Glomerular visceral epithelial cell (primary cell): Measurements from ENCODE around the gene C22orf42.
"Not testable (repeated sequence)": the region's sequence is repeated elsewhere in the genome, so short reads cannot be mapped to it uniquely, and the experiment has no call there.

Experiments
- DNase-seq: peaks from one replicate; pipeline ENCODE4 v3.0.0-alpha.2; 2016; ENCODE audit errors: extremely low spot score

Gene C22orf42, protein sequence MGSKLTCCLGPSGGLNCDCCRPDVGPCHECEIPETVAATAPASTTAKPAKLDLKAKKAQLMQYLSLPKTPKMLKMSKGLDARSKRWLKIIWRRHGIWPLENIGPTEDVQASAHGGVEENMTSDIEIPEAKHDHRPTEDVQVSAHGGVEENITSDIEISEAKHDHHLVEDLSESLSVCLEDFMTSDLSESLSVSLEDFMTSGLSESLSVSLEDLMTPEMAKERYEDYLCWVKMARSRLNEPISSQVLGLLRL

DNA sequence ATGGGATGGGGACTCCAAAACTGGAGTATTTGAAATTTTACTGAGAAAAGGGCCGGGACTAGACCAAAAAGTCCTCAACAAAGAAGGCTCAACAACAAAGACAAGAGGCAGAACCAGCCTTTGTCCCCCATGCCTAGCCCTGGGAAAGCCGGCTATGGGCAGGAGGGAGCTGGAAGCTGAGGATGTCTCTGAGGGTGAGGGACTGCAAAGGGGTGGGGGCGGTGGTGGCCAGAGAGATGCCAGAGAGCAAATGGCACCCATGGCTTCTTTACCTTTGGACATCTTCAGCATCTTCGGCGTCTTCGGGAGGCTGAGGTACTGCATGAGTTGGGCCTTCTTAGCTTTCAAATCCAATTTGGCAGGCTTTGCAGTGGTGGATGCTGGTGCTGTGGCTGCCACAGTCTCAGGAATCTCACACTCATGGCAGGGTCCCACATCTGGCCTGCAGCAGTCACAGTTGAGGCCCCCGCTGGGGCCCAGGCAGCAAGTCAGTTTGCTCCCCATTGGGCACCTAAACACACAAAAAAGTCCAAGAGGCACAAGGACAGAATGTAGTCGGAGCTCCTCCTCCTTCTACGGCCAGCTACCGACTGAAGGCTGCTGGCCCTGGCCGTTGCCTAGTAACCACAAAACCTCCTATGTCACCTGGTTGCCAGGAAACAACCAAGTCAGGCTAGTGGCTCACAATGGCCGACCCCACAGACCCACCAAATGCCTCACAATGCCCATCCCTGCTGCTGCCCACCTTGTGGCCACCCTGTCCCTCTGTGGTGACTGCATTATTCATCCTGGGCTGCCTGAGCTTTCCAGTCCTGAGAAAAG, at the start of gene C22orf42:
TSS of gene C22orf42 (minus strand) at position 592 of the 822 bp plus-strand sequence. CDS start at position 504, 88 bp downstream.
- DNase-seq, result no peak

DNA sequence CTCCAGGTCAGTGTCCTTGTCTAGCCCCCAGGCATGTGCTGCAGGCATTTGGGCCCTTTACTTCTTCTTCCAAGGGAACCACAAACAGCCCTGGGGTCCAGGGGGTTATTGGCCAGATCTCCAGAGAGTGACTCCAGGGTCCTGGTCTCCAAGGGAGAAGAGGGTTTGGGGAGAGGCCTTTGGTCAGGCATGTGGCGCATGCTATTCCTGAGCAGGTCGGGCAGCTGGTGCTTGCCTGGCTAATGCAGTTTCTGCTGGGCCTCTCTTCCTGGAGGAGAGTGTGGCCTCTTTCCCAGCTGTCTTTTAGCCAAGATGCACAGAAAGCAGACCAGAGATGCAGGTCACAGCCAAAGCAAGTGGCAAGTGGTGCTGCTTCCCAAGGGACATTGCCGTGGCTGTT, 49.6 kb upstream of the C22orf42 start:
- DNase-seq, result no peak

DNA sequence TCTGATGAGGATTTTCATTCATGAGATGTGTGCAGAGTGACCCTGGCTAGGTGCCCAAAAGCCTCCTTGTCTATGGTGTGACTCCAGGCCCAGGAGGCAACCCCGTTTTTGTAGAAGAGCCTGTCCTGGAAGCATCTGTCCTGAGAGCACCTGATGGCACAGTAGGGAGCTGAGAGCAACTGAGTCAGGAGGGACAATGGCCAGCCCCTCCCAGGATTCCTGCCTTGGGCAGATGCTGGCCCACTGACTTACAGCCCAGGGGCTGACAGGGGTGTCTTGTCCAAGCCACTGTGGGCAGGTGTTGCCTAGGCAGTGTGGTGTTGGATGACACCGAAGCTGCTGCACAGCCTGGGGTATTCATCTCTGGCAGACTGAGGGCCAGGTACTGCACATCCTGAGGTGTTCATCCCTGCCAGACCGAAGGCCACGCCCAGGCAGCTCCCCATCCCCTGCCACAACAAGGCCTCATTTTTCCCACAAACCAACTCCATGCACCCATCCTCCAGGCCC, 48.9 kb upstream of the C22orf42 start:
- no peak for DNase-seq

DNA sequence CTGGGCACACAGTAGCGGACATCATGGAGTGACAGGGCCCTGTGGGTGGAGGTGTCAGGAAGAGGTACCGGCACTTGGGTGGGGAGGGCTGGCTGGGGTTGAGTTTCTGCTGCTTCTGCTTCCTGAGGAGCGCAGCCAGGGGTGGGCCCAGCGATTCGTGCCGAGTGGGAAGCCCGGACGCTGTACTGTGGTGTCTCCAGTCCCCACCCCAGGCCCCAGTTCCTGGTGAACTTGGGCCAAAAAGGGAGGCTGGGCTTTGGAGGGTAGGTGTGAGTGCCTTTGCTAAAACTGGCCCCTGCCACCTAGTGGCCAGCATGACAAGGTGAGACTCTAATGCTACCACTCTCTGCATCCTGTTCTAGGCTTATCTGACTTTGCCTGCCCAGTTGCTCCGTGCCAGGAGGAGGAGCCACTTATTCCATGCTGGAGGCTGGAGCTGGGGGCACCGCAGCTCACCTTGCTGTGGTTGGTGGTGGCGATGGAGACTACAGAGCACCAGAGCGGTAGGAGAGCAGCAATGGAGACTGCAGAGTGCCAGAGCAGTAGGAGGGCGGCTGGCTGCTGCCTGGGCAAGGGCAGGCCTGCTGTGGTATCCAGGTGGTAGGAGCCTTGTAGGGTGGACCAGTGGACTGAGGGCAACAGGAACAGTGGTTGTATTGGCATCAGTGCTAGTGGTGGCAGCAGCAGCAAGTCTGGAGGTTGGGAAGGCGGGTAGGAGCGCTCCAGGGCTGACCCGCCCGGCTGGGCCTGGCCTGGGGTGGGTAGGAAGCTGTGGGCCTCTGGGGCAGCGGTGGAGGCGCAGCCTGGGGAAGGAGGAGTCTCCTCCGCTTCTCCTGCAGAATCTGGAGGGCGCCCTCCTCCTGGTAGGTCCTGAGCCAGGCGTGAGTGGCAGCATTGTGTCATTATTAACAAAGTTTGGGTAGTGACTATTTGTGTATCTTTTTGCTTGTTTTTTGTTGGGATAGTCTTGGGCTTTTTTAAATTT, 48.0 kb upstream of the C22orf42 start:
- peak; percentile 5 for DNase-seq

DNA sequence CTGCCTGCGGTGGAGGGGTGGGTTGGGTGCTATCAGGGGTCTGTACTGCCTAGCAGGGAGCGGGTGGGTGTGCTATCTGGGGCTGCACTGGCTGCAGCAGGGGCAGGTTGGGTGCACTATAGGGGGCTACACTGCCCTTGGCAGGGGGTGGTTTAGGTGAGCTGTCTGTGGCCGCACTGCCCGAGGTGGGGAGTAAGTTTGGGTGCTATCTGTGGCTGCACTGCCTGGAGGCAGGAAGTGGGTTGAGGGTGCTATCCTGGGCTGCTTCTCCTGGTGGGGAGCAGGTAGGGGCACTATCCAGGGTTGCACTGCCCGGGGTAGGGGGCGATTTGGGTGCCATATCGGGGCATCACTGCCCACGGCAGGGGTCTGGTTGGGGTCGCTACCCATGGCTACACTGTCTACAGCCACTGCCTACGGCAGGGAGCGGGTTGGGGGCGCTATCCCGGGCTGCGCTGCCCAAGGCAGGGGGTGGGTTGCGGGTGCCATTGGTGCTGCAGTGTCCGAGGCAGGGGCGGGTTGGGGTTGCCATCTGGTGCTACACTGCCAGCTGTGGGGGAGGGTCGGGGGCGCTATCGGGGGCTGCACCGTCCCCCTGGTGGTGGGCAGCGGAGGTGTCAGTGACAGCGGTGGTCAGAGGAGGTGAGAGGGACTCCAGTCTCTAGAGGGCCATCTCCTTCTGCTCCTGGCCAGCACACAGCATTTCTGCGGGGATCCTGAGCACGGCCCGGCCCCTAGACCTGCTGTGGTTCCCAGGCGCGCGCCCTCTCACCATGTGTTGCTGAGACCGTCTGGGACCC, 47.1 kb upstream of the C22orf42 start:
- no peak for DNase-seq

DNA sequence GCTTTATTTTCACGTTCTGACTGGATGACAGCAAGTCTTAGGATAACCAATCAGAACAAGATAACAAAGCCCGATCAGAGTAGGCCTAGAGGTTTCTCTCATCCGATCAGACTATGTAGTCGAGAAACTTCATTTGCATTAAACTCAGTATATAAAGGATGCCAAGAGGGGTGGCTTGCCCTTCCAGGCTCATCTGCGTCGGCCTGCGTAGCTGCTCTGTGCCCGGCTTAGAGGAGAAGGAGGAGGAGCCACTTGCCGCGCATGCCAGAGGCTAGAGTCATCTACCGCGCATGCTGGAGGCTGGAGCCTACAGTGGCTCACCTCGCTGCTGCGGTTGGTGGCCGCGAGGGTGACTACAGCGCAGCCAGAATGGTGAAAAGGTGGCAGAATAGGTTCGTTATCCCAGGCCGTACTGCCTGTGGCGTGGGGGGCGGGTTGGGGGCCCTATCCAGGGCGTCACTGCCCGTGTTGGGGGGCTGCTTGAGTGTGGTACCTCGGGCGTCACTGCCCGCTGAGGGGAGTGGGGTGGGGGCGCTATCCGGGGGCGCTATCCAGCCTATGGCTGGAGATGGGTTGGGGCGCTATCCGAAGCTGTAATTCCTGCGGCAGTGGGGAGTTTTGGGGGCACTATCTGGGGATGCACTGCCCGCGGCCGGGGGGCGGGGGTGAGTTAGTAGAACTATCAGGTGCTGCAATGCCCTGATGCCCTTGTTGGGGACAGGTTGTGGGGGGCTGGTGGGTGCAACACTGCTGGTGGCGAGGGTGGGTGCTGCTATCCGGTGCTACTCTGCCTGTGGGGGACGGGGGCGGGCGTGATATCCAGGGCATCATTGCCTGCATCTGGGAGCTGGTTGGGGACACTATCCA, 46.0 kb upstream of the C22orf42 start, which contains the start of gene RFPL2:
TSS of gene RFPL2 (minus strand) at position 218 of the 867 bp plus-strand sequence. CDS start 2,622 bp downstream, outside the sequence.
- DNase-seq, result peak; percentile 76

DNA sequence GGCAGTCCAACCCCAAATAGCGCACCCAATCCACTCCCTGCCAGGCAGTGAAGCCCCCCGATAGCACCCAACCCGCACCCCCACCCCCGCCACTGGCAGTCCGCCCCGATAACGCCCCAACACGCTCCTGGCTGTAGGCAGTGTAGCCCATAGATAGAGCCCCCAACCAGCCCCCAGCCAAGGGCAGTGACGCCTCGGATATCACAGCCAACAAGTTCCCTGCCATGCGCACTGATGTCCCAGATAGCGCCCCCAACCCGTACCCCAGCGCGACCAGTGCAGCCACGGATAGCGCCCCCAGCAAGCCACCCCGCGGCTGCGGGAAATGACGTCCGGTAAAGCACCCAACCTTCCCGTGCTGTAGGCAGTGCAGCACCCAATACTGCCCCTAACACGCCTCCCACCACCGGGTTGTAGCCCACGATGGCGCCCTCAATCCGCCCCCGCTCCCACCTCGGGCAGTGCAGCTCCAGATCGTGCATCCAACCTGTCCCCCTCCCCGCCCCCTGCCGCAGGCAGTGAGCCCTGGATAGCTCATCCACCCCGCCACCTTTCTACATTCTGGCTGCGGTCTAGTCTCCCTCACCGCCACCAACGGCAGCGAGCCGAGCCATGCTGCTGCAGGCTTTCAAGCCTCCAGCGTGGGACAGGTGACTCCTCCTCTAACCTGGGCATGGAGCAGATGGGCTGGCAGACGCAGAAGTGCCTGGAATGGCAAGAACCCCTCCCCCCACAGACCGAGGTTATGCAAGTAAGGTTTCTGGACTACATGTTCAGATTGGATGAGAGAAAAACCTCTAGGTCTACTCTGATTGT, 45.1 kb upstream of the C22orf42 start:
- DNase-seq, result no peak

DNA sequence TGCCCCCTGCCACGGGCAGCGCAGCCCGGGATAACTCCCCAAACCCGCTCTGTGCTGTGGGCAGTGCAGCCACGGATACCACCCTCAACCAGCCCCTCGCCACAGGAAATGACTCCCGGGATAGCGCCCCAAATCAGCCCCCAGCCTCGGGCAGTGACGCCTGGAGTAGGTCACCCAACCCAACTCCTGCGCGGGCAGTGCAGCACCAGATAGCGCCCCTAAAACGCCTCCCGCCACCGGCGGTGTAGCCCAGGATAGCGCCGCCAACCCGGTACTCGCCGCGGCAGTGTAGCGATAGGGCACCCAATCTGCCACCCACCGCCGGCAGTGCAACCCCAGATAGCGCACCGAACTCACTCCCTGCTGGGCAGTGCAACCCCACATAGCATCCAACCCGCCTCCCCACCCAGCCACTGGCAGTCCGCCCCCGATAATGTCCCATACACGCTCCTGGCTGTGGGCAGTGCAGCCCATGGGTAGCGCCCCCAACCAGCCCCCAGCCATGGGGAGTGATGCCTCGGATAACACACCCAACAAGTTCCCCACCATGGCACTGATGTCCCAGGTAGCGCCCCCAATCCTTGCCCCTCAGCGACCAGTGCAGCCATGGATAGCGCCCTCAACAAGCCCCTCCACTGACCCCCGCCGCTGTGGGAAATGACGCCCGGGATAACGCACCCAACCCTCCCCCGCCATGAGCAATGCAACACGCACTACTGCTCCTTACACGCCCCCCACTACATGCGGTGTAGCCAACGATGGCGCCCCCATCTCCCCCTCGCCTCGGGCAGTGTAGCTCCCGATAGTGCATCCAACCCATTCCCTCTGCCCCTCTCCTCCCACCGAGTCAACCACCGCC, 44.3 kb upstream of the C22orf42 start:
- no peak for DNase-seq

DNA sequence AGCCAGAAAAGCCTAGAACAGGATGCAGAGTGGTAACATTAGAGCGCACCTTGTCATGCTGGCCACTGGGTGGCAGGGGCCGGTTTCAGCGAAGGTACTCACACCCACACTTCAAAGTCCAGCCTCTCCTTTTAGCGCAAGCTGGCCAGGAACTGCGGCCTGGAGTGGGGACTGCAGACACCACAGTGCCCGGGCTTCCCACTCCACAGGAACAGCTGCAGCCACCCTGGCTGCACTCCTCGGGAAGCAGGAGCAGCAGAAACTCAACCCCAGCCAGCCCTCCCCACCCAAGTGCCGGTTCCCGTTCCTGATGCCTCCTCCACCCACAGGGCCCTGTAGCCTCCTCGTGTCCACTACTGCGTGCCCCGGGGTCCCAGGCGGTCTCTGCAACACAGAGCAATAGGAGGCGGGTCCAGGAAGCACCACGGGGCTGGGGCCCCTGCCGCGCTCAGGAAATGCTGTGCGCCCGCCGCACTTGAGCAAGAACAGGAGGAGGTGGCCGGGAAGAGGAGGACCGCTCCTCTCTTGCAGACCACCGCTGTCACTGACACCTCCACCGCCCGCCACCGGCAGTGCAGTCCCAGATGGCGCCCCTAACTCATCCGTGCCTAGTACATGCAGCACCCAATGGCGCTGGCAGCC, 43.6 kb upstream of the C22orf42 start:
- peak; percentile 68 for DNase-seq

DNA sequence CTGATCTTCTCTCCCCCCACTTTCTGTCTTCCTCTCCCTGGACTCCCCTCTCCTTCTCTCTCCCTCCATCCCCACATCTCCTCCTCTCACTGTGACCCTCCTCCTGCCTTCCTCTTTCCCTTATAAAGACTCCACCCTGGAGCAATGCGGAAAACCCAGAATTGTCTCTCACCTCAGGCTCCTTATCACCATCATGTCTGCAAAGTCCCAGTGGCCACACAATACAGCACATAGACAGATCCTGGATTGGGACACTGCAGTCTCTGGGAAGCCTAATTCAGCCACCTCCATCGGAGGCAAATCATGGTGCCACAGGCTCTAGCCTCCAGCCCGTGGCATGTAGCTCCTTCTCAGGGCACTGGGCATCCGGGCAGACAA, 43.0 kb upstream of the C22orf42 start:
- DNase-seq, result no peak

DNA sequence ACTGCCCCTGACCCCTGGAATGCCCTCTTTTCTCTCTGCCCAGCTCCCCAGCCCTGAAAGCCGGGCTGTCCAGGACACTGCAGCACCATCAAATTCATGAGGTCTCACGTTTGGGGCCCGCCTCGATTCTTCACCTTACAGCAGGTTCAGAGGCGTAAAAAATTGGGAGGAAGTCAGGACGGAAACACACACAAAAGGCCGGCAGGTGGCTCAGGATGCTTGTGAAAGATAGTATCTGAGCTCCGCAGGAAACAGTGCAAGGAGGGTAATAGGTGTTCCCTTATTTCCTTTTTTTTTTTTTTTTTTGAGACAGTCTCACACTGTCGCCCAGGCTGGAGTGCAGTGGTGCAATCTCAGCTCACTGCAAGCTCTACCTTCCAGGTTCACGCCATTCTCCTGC, 41.6 kb upstream of the C22orf42 start:
- no peak for DNase-seq

DNA sequence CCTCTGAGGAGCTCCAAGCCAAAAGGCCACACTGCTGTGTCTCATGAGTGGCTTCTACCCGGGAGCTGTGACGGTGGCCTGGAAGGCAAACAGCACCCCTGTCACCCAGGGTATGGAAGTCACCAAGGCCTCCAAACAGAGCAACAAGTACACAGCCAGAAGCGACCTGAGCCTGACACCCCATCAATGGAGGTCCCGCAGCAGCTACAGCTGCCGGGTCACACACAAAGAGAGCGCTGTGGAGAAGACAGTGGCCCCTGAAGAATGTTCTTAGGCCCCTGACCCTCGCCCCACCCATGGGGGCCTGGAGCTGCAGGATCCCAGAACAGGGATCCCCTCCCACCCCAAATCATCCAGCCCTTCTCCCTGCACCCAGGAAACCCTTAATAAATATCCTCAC, 40.9 kb upstream of the C22orf42 start:
- DNase-seq, result no peak

DNA sequence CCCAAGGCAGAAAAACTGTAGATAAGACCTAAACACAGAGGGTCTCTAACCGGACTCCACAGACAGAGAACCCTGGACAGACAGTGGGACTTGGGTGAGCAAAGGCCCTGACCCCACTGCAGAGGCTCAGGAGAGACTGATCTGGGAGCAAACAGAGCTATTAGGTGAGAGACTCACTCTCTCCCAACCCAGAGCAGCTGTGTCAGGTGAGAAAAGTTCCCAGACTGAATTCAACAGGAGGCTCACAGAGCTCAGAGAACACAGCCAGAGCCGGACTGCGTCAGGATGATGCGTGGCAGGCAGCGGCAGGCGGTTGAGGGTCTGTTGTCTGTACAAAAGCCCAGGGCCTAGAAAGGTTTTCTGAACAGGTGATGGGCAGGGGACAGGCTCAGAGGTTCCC, 40.2 kb upstream of the C22orf42 start:
- DNase-seq, result no peak

DNA sequence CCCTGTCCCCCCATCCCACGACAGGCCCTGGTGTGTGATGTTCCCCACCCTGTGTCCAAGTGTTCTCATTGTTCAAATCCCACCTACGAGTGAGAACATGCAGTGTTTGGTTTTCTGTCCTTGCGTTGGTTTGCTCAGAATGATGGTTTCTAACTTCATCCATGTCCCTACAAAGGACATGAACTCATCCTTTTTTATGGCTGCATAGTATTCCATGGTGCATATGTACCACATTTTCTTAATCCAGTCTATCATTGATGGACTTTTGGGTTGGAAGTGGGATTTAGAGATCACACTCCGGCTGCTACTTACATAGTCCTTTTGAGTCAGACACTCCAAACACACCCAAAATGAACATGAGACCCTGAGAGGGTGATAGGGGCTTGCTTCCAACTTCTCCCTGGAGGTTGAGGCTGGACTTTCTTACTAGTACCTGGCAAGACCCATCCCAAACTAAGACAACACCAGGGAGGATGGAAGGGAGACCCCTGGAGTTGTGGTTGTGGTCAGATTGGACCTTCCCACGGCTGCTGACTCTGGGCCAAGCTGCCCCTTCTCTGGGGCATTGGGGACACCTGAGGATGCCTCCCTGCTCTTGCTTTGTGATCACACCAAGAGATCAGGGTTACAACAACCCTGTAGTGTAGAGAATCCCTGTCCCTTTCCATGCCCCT, 38.6 kb upstream of the C22orf42 start:
- not testable (repeated sequence) for DNase-seq

DNA sequence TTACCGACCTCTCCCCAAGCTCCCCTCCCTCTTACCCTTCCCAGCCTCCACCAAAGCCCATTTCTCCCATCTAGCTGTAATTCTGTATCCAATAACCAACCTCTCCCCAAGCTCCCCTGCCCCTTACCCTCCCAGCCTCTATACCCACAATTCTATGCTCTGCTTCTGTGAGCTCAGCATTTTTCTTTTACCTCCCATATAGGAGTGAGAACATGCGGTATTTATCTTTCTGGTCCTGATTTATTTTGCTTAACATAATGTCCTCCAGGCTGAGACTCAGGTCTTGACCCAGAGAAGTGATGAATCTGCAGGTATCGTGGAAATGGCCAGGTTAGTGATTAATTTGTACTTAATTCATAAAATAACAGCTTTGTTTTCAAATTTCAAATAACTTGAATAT, 36.8 kb upstream of the C22orf42 start:
- not testable (repeated sequence) for DNase-seq

DNA sequence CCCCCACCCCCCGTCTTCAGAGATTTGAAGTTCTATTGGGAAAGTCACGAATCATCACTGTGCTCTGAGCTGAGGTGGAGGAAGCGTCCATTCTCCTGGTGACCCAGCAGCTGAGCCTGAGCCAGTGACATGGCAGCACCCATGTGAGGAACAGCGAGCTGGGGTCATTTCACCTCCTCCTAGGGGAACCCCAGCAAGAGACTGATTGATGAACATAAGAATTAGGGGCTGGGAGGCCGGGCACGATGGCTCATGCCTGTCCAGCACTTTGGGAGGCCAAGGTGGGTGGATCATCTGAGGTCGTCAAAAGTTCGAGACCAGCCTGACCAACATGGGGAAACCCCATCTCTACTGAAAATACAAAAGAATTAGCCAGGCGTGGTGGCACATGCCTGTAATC, 34.2 kb upstream of the C22orf42 start:
- DNase-seq, result not testable (repeated sequence)

DNA sequence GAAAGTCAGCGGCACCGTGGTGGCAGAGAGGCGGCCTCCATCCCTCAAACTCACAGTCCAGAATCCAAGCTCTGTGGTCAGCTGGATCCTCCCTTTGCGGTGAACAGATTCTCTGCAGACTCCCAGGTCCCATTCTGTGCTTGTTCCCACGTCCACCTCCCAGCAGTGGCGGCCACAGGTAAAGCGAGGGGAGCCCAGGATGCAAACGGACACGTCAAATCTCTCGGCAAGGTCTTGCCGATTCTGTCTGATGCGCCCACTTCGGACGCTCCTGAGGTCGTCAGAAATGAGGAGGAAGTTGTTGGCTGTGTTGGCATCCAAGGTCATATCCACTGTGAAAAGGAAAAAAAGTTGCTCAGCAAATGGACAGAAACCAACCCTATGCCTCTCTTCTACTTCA, 31.9 kb upstream of the C22orf42 start:
- DNase-seq, result not testable (repeated sequence)
